ENCODE results near the gene TIMP2. TPM values are rescaled to one million over a fixed set of nuclear protein-coding genes. Genes with fewer than 3 reads are reported as not detected.

The TIMP2 gene
- polyA plus RNA-seq, 3 donors: 150 to 170 (median 150) TPM

GRCh38 chr17:78862073-78863023, 62.8 kb downstream of the TIMP2 start:
- no peak for DNase-seq (ENCODE audit: extremely low read depth in 1 of 11, low read depth in 9 of 11, low spot score in 4 of 11)

DNA sequence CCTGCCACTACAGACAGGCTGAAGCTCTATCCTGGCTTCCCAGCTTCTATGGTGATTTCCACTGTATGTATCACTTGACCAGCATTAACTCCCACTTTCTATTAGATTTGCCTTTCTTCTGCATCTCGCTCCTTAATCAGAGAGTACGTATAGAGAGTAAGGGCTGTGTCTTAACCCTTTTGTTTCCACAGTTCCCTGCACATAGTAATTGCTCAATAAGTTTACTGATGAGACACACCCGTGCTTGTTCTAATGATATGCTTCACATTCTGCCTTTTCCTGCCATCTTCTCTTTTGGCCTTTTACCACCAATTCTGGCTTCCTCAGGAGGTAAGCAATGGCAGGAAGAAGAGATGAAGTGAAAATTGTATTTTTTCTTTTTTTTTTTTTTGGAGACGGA, 64.0 kb downstream of the TIMP2 start:
- DNase-seq (ENCODE audit: extremely low read depth in 1 of 11, low read depth in 9 of 11, low spot score in 4 of 11): no peak

DNA sequence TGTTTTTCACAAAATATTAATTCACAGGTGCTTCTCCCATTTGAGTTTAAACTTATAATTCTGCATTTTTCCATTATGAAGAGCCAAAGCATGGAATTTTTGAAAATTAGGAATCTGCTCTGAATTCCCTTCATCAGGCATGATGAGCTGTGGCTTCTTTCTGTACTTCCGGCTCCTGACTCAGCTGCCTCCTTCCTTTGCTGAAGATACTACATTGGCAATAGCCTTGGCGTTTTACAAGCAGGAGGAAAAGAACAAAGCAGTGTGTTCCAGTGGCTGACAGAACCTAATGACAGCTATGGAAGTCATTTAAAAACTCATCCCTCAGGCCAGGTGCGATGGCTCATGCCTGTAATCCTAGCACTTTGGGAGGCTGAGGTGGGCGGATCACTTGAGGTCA, 66.1 kb downstream of the TIMP2 start:
- no peak for DNase-seq (ENCODE audit: extremely low read depth in 1 of 11, low read depth in 9 of 11, low spot score in 4 of 11)

DNA sequence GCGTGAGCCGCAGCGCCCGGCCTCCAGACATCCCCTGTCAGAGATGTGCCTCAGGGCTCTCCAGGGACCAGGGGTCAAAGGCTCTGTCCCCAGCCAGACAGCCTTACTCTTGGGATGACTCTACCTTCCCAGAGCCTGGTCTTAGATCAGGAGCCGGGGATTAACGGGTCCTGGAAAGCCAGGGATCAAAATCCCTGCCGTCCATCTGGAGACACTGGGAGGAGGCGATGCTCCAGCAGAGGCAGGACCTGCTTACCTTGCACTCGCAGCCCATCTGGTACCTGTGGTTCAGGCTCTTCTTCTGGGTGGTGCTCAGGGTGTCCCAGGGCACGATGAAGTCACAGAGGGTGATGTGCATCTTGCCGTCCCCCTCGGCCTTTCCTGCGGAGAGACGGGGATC, 67.9 kb downstream of the TIMP2 start:
- DNase-seq (ENCODE audit: extremely low read depth in 1 of 11, low read depth in 9 of 11, low spot score in 4 of 11): no peak

DNA sequence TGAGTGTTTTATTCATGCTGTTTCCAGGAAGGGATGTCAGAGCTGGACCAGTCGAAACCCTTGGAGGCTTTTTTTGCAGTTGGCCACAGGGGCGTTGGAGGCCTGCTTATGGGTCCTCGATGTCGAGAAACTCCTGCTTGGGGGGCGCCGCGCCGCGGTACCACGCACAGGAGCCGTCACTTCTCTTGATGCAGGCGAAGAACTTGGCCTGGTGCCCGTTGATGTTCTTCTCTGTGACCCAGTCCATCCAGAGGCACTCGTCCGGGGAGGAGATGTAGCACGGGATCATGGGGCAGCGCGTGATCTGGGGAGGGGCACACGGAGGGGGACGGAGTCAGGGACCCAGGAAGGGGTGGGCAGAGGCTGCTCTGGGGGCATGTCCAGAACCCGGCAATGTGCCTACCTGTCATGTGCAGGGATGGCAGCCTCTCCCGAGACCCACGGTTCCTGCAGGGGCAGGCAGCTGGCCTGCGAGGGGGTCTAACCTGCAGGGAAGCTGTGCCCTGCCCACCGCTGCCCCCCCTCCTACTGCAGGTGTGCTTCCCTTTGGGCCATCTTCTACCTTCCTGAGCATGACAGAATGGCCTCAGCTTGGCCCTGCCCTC, 69.5 kb downstream of the TIMP2 start:
- DNase-seq (ENCODE audit: extremely low read depth in 1 of 11, low read depth in 9 of 11, low spot score in 4 of 11): no peak

GRCh38 chr17:78854508-78854907, 70.7 kb downstream of the TIMP2 start:
- DNase-seq (ENCODE audit: extremely low read depth in 1 of 11, low read depth in 9 of 11, low spot score in 4 of 11): no peak

DNA sequence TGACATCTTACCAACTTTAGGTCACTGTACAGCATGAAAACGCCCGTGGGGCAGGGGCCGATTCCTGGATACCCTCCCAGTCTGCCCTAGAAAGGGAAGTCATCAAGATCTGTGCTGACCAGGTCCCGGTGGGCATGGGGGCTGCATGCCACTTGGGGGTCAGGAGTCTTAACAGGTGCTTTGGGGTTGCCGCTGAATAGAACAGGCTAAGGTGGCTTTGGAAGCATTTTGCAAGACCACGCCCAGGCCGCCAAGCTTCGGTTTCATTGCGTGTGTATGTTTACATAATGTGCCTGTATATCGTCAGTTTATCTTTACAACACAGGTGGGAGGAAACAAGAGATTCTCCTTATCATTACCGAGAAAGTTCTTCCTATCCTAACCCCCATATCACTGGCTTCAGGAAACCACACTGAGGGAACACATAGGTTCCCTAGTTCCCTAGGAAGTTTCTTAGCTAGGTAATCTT, 71.2 kb downstream of the TIMP2 start:
- DNase-seq (ENCODE audit: extremely low read depth in 1 of 11, low read depth in 9 of 11, low spot score in 4 of 11): no peak

DNA sequence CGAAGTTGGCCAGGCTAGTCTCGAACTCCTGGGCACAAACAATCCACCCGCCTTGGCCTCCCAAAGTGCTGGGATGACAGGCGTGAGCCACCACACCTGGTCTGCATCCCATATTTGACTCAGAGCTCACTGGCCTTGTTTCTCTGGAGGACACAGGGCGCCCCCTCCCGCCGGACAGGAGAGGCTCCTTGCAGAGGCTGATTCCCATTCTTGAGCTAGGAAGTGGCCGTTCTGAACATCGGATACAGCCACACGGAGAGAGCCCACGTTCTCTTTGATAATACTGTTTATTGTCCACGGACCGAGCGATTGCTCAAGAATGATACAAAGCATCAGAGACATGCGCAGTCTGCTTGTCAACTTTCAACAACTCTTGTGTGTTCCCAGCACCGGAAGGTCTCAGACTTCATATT, 72.5 kb downstream of the TIMP2 start:
- no peak for DNase-seq (ENCODE audit: extremely low read depth in 1 of 11, low read depth in 9 of 11, low spot score in 4 of 11)

GRCh38 chr17:78849026-78849425, 76.2 kb downstream of the TIMP2 start:
- DNase-seq (ENCODE audit: extremely low read depth in 1 of 11, low read depth in 9 of 11, low spot score in 4 of 11): no peak

DNA sequence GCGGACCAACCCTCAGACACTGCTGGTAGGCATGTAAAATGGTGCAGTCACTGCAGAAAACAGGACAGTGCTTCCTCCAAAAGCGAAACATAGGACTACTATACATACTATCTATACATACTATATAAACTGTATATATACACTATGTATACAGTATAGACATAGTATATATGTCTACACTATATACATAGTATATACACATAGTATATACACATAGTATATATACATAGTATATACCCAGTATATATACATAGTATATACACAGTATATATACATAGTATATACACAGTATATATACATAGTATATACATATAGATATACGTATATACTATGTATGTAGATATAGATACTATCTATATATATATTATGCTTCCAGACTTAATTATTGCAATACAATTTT, 78.1 kb downstream of the TIMP2 start:
- no peak for DNase-seq (ENCODE audit: extremely low read depth in 1 of 11, low read depth in 9 of 11, low spot score in 4 of 11)

DNA sequence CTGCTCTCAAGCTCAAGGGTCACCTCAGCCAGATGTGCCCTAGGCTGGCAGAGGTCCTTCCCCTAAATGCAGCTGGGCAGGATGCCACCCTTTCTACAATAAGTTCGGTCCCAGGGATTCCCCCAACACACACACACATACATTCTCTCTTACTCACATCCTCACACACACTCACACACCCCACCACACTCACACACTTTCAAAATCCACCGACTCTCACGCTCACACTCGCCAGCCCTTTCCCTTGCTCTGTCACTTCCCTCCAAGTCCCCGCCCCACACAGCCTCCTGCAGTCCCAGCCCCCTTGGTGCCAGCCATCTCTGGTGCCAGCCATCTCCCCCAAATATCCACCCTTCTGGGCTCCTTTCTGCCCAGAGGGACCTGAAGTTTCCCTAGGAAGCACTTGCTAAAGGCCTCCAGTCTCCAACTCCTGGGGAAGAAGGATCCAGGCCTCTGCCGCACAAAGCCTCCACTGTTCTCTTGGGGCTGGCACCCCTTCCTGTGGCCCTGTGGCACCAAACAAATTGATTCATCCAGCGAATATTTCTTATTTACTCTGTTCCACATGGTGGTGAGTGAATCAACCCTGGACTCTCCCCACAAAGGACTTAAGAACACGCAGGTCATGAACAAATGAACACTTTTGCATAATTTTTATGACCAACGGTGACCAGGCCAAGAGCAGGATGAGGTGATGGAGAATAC, 80.7 kb downstream of the TIMP2 start:
- no peak for DNase-seq (ENCODE audit: extremely low read depth in 1 of 11, low read depth in 9 of 11, low spot score in 4 of 11)

GRCh38 chr17:78842881-78843565, 82.2 kb downstream of the TIMP2 start:
- DNase-seq (ENCODE audit: extremely low read depth in 1 of 11, low read depth in 9 of 11, low spot score in 4 of 11): no peak

- DNase-seq (ENCODE audit: extremely low read depth in 1 of 11, low read depth in 9 of 11, low spot score in 4 of 11): peak; percentile 97 to 99 (median 98)
Measured at GRCh38 chr17:78840780-78841611, 84.2 kb downstream of the TIMP2 start, which contains the start of gene USP36. USP36 (minus strand) TSS chr17:78840814; CDS start chr17:78836363, 4,451 bp downstream.

DNA sequence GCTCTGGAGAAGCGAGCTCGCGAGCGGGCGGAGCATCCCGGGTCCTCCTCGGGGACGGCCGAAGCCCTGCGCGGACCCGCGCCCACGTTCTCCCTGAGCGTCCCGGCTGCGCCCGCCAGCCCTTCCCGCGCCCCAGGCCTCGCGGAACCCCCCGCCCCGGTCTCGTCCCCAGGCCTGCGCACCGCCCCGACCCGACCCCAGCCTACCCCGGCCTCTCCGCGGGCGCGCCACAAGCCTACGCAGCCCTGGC, 84.7 kb downstream of the TIMP2 start:
- DNase-seq (ENCODE audit: extremely low read depth in 1 of 11, low read depth in 9 of 11, low spot score in 4 of 11): no peak

- peak in 1 of 11 donors; percentile 18 for DNase-seq (ENCODE audit: extremely low read depth in 1 of 11, low read depth in 9 of 11, low spot score in 4 of 11)
Measured at GRCh38 chr17:78839762-78840529, 85.2 kb downstream of the TIMP2 start.

GRCh38 chr17:78839235-78839761, 85.9 kb downstream of the TIMP2 start:
- no peak for DNase-seq (ENCODE audit: extremely low read depth in 1 of 11, low read depth in 9 of 11, low spot score in 4 of 11)

DNA sequence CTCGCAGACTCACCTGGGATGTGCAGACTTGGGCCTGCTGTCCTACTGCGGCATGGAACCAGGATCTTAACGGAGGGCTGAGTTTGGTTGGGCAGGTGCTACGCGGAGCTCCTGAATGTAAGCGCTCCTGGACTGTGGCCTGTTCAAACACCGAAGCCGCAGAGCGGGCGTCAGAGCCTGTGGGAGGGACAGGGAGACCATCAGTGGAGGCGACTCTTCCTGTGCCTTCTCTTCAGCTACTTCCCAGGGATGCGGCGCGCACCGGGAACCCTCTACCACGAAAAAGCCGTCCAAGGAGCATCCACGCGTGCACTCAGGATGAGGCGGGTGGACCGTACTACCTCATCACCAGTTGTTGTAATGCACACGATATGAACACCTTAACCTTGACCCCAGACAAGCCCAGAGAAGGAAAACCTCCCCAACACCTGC, 86.6 kb downstream of the TIMP2 start:
- peak in 1 of 11 donors; percentile 18 for DNase-seq (ENCODE audit: extremely low read depth in 1 of 11, low read depth in 9 of 11, low spot score in 4 of 11)

Data from renal cortex interstitium (tissue), 11 donors.